Measurements from ENCODE around the gene TUFM. TPM values are rescaled to one million over a fixed set of nuclear protein-coding genes. Genes with fewer than 3 reads are reported as not detected.

TUFM gene
- total RNA-seq, 1 donor from 2014 or later = 92.5 TPM

DNA sequence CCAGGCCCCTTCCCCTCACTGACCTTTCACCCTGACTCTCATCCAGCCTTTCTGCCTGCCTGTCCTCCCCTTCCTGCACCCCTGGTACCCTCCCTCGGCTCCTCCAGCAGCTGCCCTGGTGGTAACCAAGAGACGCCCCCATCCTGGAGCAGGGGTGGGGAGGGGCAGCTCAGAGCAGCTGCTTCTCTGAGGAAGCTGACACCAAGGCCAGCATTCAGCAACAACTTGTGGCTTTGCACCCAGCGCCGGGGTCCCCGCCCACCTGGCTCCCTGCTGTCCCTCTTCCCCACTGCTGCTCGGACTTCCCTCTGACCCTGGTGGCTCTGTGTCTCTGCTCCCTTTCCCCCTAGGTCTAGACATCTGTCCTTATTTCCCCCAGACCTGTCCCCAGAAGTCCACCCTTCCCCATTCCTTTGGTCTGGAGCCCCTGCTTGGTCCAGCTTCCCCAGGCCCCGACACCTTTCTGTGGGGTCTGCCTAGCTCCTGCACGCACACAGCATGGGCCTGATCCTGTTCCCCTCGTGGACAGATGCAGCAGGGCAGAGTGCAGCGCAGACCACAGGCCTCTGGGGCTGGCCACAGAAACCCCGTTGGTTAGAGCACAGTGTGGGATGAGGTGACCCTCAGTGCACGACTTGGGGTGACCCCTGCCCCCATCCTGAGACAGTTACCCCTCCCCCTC, 31.0 kb upstream of the TUFM start:
- H3K4me3 ChIP-seq = no peak overlapping the region
- H3K36me3 ChIP-seq = peaks cover under 1 to 21% of the 10 kb centered on the region in 2 donors
- H3K27me3 ChIP-seq = no peaks in the 10 kb centered on the region
- TF ChIP-seq, protein P1, sequence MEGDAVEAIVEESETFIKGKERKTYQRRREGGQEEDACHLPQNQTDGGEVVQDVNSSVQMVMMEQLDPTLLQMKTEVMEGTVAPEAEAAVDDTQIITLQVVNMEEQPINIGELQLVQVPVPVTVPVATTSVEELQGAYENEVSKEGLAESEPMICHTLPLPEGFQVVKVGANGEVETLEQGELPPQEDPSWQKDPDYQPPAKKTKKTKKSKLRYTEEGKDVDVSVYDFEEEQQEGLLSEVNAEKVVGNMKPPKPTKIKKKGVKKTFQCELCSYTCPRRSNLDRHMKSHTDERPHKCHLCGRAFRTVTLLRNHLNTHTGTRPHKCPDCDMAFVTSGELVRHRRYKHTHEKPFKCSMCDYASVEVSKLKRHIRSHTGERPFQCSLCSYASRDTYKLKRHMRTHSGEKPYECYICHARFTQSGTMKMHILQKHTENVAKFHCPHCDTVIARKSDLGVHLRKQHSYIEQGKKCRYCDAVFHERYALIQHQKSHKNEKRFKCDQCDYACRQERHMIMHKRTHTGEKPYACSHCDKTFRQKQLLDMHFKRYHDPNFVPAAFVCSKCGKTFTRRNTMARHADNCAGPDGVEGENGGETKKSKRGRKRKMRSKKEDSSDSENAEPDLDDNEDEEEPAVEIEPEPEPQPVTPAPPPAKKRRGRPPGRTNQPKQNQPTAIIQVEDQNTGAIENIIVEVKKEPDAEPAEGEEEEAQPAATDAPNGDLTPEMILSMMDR (IDR thresholded peaks at IDR 0.05) = no peak
- H3K27ac ChIP-seq = no peak overlapping the region
- H3K4me1 ChIP-seq = peaks cover 9 to 10% of the 10 kb centered on the region in 2 donors
- DNase-seq (ENCODE audit: low spot score in 2 of 2) = no peak
- intact Hi-C loops (cut with DNase I) = no loop called here
- H3K9me3 ChIP-seq = no peaks in the 10 kb centered on the region

DNA sequence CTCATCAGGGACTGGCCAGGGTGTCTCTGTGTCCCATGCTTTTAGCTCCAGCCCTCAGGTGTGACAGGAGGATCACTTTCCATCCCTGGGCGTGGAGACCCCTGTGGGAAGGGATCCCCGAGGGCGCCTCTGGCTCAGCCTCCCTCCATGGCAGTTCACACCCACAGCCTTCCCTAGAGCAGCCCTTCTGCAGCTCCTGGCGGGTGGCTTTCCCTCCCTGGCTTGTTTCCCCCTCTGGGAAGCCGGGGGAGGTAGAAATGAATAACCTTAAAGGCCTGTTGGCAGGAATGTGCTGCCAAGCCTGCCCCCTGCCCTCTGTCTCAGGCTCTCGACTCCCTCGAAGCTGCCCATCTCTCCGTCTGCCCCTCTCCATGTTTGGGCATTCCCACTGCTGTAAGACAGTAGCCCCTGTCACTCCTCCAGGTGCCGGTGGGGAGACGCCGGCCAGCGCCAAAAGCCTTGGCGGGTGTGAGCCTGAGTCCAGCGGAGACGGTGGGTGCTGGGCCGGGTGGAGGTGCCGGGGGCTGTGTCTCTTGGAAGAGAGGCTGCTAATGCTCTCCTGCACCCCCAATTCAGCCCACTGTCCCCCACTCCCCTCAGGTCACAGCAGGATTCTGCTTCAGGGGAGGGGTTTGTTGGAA, 30.0 kb upstream of the TUFM start:
- Histone ChIP-seq H3K4me1 (peaks cover 9 to 10% of the 10 kb centered on the region in 2 donors), H3K9me3 (no peaks in the 10 kb centered on the region), H3K27me3 (no peaks in the 10 kb centered on the region), H3K36me3 (peaks cover 9 to 31% of the 10 kb centered on the region in 2 donors), H3K4me3 (no peak overlapping the region), H3K27ac (no peak overlapping the region)
- DNase-seq (ENCODE audit: low spot score in 2 of 2) = no peak
- intact Hi-C loops (cut with DNase I) = no loop called here
- TF ChIP-seq, protein P1 (IDR thresholded peaks at IDR 0.05) = no peak

DNA sequence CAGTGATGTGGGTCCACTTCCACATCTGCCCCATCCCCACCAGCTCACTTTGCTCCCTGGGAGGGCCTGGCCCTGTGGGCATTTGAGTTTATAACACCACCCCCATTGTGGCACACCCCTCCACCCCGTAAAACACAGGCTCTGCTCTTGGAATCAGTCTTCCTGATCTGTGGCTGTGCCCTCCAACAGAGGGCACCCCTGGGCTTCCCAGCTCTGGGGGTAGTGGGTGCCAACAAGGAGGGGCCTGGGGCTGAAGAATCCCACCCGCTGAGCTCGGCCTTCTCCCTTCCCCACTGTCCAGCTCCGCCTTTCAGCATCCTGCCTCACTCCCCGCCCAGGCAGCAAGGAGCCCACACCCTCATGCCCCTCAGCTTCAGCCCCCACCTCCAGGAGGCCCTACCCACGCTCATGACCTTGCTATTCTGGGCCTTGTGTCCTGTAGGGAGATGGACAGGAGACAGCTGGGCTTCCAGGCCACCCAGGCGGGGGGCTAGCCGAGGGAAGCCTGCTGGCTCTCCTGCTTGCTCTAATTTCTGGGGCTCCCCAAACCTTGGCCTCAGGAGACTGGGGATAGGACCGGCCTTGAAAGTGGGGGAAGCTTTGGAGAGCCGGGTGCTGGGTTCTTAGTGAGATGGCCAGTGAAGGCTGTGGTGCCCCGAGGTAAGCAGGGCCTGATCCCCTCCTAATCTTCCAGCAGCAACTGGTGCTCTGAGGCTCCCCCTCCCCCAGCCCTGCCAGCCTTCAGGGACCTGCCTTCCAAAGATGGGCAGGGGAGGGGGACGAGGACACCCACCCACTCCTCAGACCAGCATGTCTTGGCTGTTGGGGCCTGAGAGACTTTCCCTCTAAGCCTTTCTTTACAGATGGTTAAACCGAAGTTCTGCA, 29.2 kb upstream of the TUFM start:
- DNase-seq (ENCODE audit: low spot score in 2 of 2) = no peak
- Histone ChIP-seq H3K4me3 (no peak overlapping the region), H3K36me3 (peaks cover 15 to 39% of the 10 kb centered on the region in 2 donors), H3K4me1 (peaks cover 8 to 9% of the 10 kb centered on the region in 2 donors), H3K9me3 (no peaks in the 10 kb centered on the region), H3K27me3 (no peaks in the 10 kb centered on the region), H3K27ac (no peak overlapping the region)
- intact Hi-C loops (cut with DNase I) = no loop called here
- TF ChIP-seq, protein P1 (IDR thresholded peaks at IDR 0.05) = no peak

DNA sequence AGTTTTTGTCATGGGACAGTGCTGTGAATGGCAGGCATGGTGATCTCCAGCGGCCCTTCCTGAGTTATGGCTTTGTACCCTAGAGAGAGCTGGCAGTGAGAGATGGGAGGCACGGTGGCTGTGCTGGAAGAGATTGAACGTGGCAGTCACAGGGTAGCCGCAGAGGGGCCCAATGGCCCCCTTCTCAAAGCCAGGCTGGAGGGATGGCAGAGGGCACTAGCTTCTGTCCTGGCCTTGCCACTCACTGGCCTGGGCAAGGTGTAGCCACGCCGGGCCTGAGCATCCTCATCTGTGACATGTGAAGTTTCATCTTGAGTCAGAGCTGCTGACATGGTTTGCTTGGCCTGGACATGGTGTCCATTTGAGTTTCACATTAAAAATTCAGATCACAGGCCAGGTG, 28.3 kb upstream of the TUFM start:
- DNase-seq (ENCODE audit: low spot score in 2 of 2) = no peak
- Histone ChIP-seq H3K27me3 (no peaks in the 10 kb centered on the region), H3K4me3 (no peak overlapping the region), H3K9me3 (no peaks in the 10 kb centered on the region), H3K4me1 (peaks cover 3 to 4% of the 10 kb centered on the region in 2 donors), H3K36me3 (peaks cover 25 to 48% of the 10 kb centered on the region in 2 donors), H3K27ac (no peak overlapping the region)
- TF ChIP-seq, protein P1 (IDR thresholded peaks at IDR 0.05) = no peak
- intact Hi-C loops (cut with DNase I) = no loop called here

DNA sequence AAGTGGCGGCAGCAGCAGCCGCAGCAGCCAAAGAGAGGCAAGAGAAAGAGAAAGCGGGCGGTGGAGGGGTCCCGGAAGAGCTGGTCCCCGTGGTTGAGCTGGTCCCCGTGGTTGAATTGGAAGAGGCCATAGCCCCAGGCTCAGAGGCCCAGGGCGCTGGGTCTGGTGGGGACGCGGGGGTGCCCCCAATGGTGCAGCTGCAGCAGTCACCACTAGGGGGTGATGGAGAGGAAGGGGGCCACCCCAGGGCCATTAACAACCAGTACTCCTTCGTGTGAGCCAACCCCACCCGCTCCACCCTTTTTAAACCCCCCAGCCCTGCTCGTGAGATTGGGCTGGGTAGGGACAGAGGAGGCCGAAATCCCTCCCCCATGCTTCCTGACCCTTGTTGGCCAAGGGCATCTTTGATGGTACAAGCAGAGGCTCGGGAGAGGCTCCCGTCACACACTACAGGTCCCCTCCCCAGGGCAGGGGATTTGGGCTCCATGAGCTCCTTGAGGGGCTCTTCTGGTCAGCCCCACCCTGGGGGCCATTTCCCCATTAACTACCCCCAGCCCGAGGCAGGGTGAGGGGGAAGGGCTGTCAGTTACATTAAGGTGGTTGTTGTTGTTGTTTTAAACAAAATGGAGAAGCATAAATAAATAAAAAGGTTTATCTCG, 27.5 kb upstream of the TUFM start:
- H3K4me1 ChIP-seq = no peaks in the 10 kb centered on the region
- TF ChIP-seq, protein P1 (IDR thresholded peaks at IDR 0.05) = peak in 2 of 3 experiments; percentile 37 to 47
- peaks cover 32 to 56% of the 10 kb centered on the region in 2 donors for H3K36me3 ChIP-seq
- H3K4me3 ChIP-seq = no peak overlapping the region
- H3K27me3 ChIP-seq = no peaks in the 10 kb centered on the region
- DNase-seq (ENCODE audit: low spot score in 2 of 2) = no peak
- no peaks in the 10 kb centered on the region for H3K9me3 ChIP-seq
- H3K27ac ChIP-seq = no peak overlapping the region
- intact Hi-C loops (cut with DNase I) = no loop called here

All from ascending aorta (tissue), 2 donors.